Left kidney (tissue), 8 donors: ENCODE results near the gene OR5K2. TPM values are rescaled to one million over a fixed set of nuclear protein-coding genes. Genes with fewer than 3 reads are reported as not detected.

ENCODE experiments used
- DNase-seq: peaks from one replicate; pipeline ENCODE4 v3.0.0-alpha.2; 2013
- long read RNA-seq, 8 donors: transcript quantifications; one replicate each; lab custom pipeline, GENCODE V29; 2026
- polyA plus RNA-seq: library from polyadenylated mRNA; unstranded; fragments of 120-200 nt; gene quantifications from one replicate; pipeline ENCODE4 v1.2.1, GENCODE V29; 2013; ENCODE audit not compliant: insufficient read length

The OR5K2 gene
- polyA plus RNA-seq, result 1.2 TPM
- long read RNA-seq, donor 1, result 0 reads
- long read RNA-seq, donor 2, partial matches to known transcripts, result 38 of 74 reads
- long read RNA-seq, donor 2, other reads (novel, unspliced or antisense), result 36 of 74 reads
- long read RNA-seq, donor 3, partial matches to known transcripts, result 0 of 1 reads
- long read RNA-seq, donor 3, other reads (novel, unspliced or antisense), result 0 of 1 reads
- long read RNA-seq, donor 4, result 0 reads
- long read RNA-seq, donor 5, result 0 reads
- long read RNA-seq, donor 6, result 0 reads
- long read RNA-seq, donor 7, result 0 reads
- long read RNA-seq, donor 8, result 0 reads

- no peak for DNase-seq
Observed at GRCh38 chr3:98497381-98497780, at the start of gene OR5K2. OR5K2 (plus strand) TSS chr3:98497681; CDS start chr3:98497681, 0 bp downstream.

GRCh38 chr3:98449606-98450193, 47.8 kb upstream of the OR5K2 start:
- no peak for DNase-seq

GRCh38 chr3:98450372-98450771, 47.1 kb upstream of the OR5K2 start:
- no peak for DNase-seq

GRCh38 chr3:98453827-98454226, 43.7 kb upstream of the OR5K2 start:
- DNase-seq, result no peak

GRCh38 chr3:98454929-98455328, 42.6 kb upstream of the OR5K2 start:
- no peak for DNase-seq

- no peak for DNase-seq
Observed at GRCh38 chr3:98457543-98457942, 39.9 kb upstream of the OR5K2 start.

- no peak for DNase-seq
Observed at GRCh38 chr3:98460220-98460619, 37.3 kb upstream of the OR5K2 start.

GRCh38 chr3:98462901-98463300, 34.6 kb upstream of the OR5K2 start, which contains the start of gene OR5K1:
OR5K1 (plus strand) TSS chr3:98463201; CDS start chr3:98469577, 6,376 bp downstream.
- DNase-seq, result no peak

GRCh38 chr3:98482717-98483482, 14.6 kb upstream of the OR5K2 start:
- no peak for DNase-seq

- DNase-seq, result no peak
Observed at GRCh38 chr3:98483626-98484025, 13.9 kb upstream of the OR5K2 start.

GRCh38 chr3:98500019-98500418, 2.5 kb downstream of the OR5K2 start:
- no peak for DNase-seq

GRCh38 chr3:98501270-98501669, 3.8 kb downstream of the OR5K2 start:
- DNase-seq, result no peak

- no peak for DNase-seq
Observed at GRCh38 chr3:98501863-98502576, 4.5 kb downstream of the OR5K2 start.

- DNase-seq, result no peak
Observed at GRCh38 chr3:98504539-98504938, 7.1 kb downstream of the OR5K2 start.

- DNase-seq, result no peak
Observed at GRCh38 chr3:98508582-98508981, 11.1 kb downstream of the OR5K2 start.

- no peak for DNase-seq
Observed at GRCh38 chr3:98512576-98512975, 15.1 kb downstream of the OR5K2 start.

GRCh38 chr3:98513091-98513511, 15.6 kb downstream of the OR5K2 start:
- no peak for DNase-seq

- no peak for DNase-seq
Observed at GRCh38 chr3:98513736-98514135, 16.3 kb downstream of the OR5K2 start.

GRCh38 chr3:98514948-98515347, 17.5 kb downstream of the OR5K2 start:
- DNase-seq, result no peak

- DNase-seq, result no peak
Observed at GRCh38 chr3:98518816-98519215, 21.3 kb downstream of the OR5K2 start.

- no peak for DNase-seq
Observed at GRCh38 chr3:98519351-98519750, 21.9 kb downstream of the OR5K2 start.

GRCh38 chr3:98521897-98522543, 24.5 kb downstream of the OR5K2 start:
- DNase-seq, result peak; percentile 57
